Activated CD8-positive, alpha-beta T cell treated with anti-CD3 and anti-CD28 coated beads, Interleukin-2, amount 10 ng/mL, durations not matched to agents 7 days and 5 days (primary cell): ENCODE results near the gene DCDC1. TPM values are rescaled to one million over a fixed set of nuclear protein-coding genes. Genes with fewer than 3 reads are reported as not detected.

Source experiments
- ATAC-seq: fragments of 150-1000 bp; cut with Tn5 transposase; one replicate; pipeline ENCODE4 v1.10.0; 2021; ENCODE audit warnings: moderate library complexity
- CTCF ChIA-PET: fragments of 350-600 bp; sonication (Branson Sonifier 250); formaldehyde crosslinking; loops from one replicate; lab custom pipeline; 2021; ENCODE audit warnings: antibody characterized with exemption; lab: Charles Lee
- POLR2A ChIA-PET: fragments of 350-600 bp; sonication (Branson Sonifier 250); formaldehyde crosslinking; loops from one replicate; lab custom pipeline; 2021; ENCODE audit warnings: antibody characterized with exemption; lab: Charles Lee
- DNase-seq: peaks from one replicate; pipeline ENCODE4 v3.0.0-alpha.2; 2020
- H3K27ac Mint-ChIP-seq: one replicate; pipeline ENCODE4 v1.8.0; 2021; ENCODE audit warnings: mild to moderate bottlenecking, mixed read lengths
- H3K27me3 Mint-ChIP-seq: one replicate; pipeline ENCODE4 v1.8.0; 2021; ENCODE audit warnings: low read depth, mixed read lengths
- H3K36me3 Mint-ChIP-seq: one replicate; pipeline ENCODE4 v1.8.0; 2021; ENCODE audit warnings: low read depth, mixed read lengths
- H3K4me1 Mint-ChIP-seq: one replicate; pipeline ENCODE4 v1.8.0; 2021; ENCODE audit warnings: low read depth, mixed read lengths
- H3K4me3 Mint-ChIP-seq: one replicate; pipeline ENCODE4 v1.8.0; 2021; ENCODE audit warnings: mild to moderate bottlenecking, mixed read lengths
- H3K9me3 Mint-ChIP-seq: one replicate; pipeline ENCODE4 v1.8.0; 2022; ENCODE audit warnings: mixed read lengths; ENCODE audit not compliant: insufficient read depth
- total RNA-seq, 2 experiments: library from RNA; stranded (reverse); gene quantifications; one replicate each; pipeline ENCODE4 v1.2.3, GENCODE V29; 2021

Gene DCDC1
- total RNA-seq, 2 experiments from 2014 or later = not detected

DNA sequence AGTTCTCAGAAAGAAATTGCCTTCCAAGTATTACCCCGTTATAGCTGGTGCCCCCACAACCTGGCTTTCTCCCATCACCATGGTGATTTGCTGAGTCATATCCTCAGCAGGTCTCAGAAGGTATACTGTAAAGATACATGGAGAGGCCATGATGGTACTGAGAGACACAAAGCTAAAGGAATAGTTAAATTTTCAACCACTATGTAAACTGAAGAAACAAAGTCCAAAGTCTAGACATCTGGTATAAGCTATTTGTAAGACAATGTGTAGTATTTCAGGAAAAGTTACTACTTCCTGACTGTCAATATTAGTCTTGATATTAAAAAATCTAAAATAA is 377.1 kb downstream of the DCDC1 start:
- no peak overlapping the region for H3K4me3 Mint-ChIP-seq
- CTCF ChIA-PET = no interaction called here

DNA sequence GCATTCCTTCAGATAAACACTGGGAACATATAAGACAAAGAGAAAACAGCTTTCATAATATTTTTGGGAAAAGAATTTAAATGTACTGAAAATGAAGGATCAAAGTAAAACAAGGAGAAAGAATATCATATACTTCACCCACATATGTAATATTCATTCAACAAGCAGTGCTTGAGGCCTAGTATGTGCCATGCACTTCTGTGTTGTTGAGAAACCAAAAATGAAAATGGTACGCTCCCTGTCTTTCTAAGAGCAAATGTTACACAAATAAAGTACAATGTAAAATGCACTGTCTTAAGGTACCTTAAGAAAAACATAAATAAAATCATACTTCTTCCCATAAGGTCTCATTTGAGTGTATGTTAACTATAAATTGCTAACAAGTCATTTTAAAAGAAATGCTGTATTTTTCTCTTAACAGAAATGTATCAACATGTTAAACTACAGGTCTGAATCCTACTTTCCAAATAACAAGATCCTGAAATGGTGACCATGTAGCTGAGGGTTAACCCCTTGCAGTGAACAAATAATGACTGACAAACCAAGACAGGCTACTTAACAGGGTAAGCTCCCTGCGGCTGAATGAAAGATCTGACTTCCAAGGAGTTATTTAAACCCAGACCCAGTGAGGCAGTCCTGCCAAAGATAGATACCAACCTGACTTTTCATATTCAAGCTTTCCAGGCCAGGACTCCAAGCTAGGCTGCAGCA is 377.6 kb downstream of the DCDC1 start:
- H3K27me3 Mint-ChIP-seq = no peaks in the 10 kb centered on the region
- ATAC-seq = no peak
- H3K4me3 Mint-ChIP-seq = no peak overlapping the region
- no peaks in the 10 kb centered on the region for H3K9me3 Mint-ChIP-seq
- peaks cover 5% of the 10 kb centered on the region for H3K4me1 Mint-ChIP-seq
- no peak for DNase-seq
- no peak overlapping the region for H3K27ac Mint-ChIP-seq
- ChIA-PET POLR2A (no interaction called here), CTCF (interaction anchor here (0.6 kb wide), 1 partner anchor 1649 kb away, joined by 3 read pairs; no protein-coding TSS in a partner anchor)
- no peaks in the 10 kb centered on the region for H3K36me3 Mint-ChIP-seq

More for the DNA sequence above, 377.1 kb downstream of the DCDC1 start:
- Mint-ChIP-seq H3K4me1 (peaks cover 5% of the 10 kb centered on the region), H3K27ac (no peak overlapping the region), H3K36me3 (no peaks in the 10 kb centered on the region), H3K9me3 (no peaks in the 10 kb centered on the region), H3K27me3 (no peaks in the 10 kb centered on the region)
- ATAC-seq (no peak), DNase-seq (peak; percentile 22)
- POLR2A ChIA-PET = no interaction called here

GRCh38 chr11:30991376-30991775 is 378.2 kb downstream of the DCDC1 start:
- Mint-ChIP-seq H3K36me3 (no peaks in the 10 kb centered on the region), H3K4me3 (no peak overlapping the region), H3K4me1 (peaks cover 5% of the 10 kb centered on the region), H3K27me3 (no peaks in the 10 kb centered on the region), H3K27ac (no peak overlapping the region), H3K9me3 (no peaks in the 10 kb centered on the region)
- ChIA-PET POLR2A (no interaction called here), CTCF (interaction anchor here (0.6 kb wide), 1 partner anchor 1650 kb away, joined by 3 read pairs; no protein-coding TSS in a partner anchor)
- ATAC-seq (no peak), DNase-seq (no peak)

DNA sequence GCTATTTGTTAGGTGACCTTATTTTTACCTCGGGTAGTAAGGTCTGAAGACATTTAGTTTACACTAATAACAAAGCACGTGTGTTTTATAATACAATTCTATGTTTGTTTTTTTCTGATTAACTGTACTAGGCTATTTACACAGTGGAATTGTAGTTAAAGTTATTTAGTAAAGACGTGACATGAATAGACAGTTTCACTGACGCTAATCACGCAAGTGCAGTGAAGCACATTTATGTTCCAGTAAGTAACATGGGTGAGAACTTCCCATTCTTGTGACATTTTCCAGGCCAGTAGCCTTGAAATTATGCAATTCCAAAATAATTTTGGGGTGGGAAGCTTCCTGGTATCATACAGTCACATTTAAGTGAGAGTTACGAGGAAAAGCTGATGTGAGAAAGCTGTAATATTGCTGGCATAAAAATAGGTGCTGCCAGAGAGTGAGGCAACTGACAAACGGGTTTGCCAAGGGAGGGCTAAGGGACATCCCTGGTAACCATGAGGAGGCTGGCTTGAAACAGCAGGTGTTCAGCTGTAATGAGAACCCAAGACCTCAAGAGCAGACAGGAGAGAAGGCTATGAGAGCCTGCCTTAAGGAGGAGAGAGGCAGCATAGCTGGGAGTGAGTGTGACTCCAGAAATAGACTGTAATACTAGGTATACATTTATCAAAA is 378.8 kb downstream of the DCDC1 start:
- no peak for DNase-seq
- POLR2A ChIA-PET = no interaction called here

DNA sequence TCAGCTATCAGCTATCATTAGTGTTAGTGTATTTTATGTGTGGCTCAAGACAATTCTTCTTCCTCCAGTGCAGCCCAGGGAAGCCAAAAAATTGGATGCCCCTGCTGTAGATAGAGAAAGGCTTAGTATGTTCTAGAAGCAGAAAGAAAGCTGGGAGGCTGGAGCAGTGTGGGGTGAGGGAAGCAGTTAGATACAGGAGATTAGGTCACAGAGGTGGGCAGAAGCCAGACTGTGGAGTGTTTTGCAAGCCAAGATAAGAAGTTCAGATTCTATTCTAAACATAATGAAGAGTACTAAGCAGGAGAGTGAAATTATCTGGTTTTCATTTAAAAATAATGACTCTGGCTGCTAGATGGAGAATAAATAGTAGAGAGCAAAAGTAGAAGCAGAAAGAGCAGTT is 381.7 kb downstream of the DCDC1 start:
- ATAC-seq = no peak
- ChIA-PET CTCF (no interaction called here), POLR2A (no interaction called here)
- Mint-ChIP-seq H3K4me3 (no peak overlapping the region), H3K4me1 (peaks cover 5% of the 10 kb centered on the region), H3K27me3 (no peaks in the 10 kb centered on the region), H3K27ac (no peak overlapping the region), H3K36me3 (no peaks in the 10 kb centered on the region), H3K9me3 (no peaks in the 10 kb centered on the region)
- no peak for DNase-seq

More for the DNA sequence above, 378.8 kb downstream of the DCDC1 start:
- Mint-ChIP-seq H3K4me1 (peaks cover 5% of the 10 kb centered on the region), H3K36me3 (no peaks in the 10 kb centered on the region), H3K9me3 (no peaks in the 10 kb centered on the region), H3K4me3 (no peak overlapping the region), H3K27me3 (no peaks in the 10 kb centered on the region), H3K27ac (no peak overlapping the region)
- CTCF ChIA-PET = no interaction called here
- ATAC-seq = no peak

GRCh38 chr11:30985536-30985935 is 384.0 kb downstream of the DCDC1 start:
- no peak overlapping the region for H3K27ac Mint-ChIP-seq
- H3K4me1 Mint-ChIP-seq = no peaks in the 10 kb centered on the region
- POLR2A ChIA-PET = no interaction called here
- CTCF ChIA-PET = no interaction called here
- H3K4me3 Mint-ChIP-seq = no peak overlapping the region
- no peaks in the 10 kb centered on the region for H3K36me3 Mint-ChIP-seq
- H3K9me3 Mint-ChIP-seq = no peaks in the 10 kb centered on the region
- ATAC-seq (no peak), DNase-seq (no peak)
- H3K27me3 Mint-ChIP-seq = no peaks in the 10 kb centered on the region

GRCh38 chr11:30984827-30985226 is 384.7 kb downstream of the DCDC1 start:
- ChIA-PET POLR2A (no interaction called here), CTCF (no interaction called here)
- Mint-ChIP-seq H3K27me3 (no peaks in the 10 kb centered on the region), H3K4me3 (no peak overlapping the region), H3K9me3 (no peaks in the 10 kb centered on the region), H3K4me1 (no peaks in the 10 kb centered on the region), H3K36me3 (no peaks in the 10 kb centered on the region), H3K27ac (no peak overlapping the region)
- DNase-seq (no peak), ATAC-seq (no peak)

DNA sequence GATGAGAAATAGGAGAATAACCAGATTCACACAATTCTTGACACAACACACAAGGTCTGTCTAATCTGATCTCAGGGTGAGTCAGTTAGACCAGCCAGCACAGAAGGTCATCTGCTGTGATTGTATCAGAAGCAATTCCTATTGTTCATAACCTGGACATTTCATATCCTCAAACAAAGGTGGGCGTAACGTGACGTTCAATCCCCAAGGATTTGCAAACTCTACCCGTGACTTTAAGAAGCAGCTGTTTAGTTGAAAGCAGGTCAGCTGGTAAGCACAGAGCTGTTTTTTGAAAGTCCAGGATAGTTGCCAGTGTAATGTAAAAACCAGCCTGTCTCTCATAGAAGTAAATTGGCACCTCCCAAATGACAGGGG is 385.1 kb downstream of the DCDC1 start:
- ATAC-seq (no peak), DNase-seq (no peak)
- Mint-ChIP-seq H3K27me3 (no peaks in the 10 kb centered on the region), H3K9me3 (no peaks in the 10 kb centered on the region), H3K4me3 (no peak overlapping the region), H3K27ac (no peak overlapping the region), H3K4me1 (no peaks in the 10 kb centered on the region), H3K36me3 (no peaks in the 10 kb centered on the region)
- POLR2A ChIA-PET = no interaction called here
- CTCF ChIA-PET = no interaction called here

GRCh38 chr11:30983776-30984441 is 385.6 kb downstream of the DCDC1 start:
- Mint-ChIP-seq H3K9me3 (no peaks in the 10 kb centered on the region), H3K36me3 (no peaks in the 10 kb centered on the region), H3K27ac (no peak overlapping the region), H3K27me3 (no peaks in the 10 kb centered on the region), H3K4me3 (no peak overlapping the region), H3K4me1 (no peaks in the 10 kb centered on the region)
- ChIA-PET CTCF (no interaction called here), POLR2A (no interaction called here)
- ATAC-seq = no peak
- DNase-seq = no peak

DNA sequence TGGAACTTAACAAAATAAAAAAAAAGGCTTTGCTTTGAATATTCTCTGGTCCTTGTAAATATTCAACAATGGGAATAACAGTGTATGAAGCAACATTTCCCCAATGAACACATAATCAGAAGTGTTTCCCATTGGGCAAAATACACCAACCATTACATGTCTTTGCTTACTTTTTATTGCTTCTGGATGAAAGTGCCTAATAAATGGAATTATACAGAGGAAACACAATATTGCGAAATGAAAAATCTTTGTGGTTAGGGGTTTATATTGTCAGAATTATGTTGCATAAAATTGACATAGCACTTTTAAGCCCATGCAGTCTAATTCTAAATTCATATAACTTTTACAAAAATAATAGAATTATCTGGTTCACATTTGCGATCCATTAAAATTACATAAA is 386.4 kb downstream of the DCDC1 start:
- no peaks in the 10 kb centered on the region for H3K9me3 Mint-ChIP-seq
- H3K27ac Mint-ChIP-seq = no peak overlapping the region
- no peaks in the 10 kb centered on the region for H3K36me3 Mint-ChIP-seq
- no peaks in the 10 kb centered on the region for H3K27me3 Mint-ChIP-seq
- ChIA-PET POLR2A (no interaction called here), CTCF (no interaction called here)
- ATAC-seq (no peak), DNase-seq (no peak)
- no peaks in the 10 kb centered on the region for H3K4me1 Mint-ChIP-seq
- H3K4me3 Mint-ChIP-seq = no peak overlapping the region

GRCh38 chr11:30967579-30967978 is 402.0 kb downstream of the DCDC1 start:
- H3K36me3 Mint-ChIP-seq = no peaks in the 10 kb centered on the region

GRCh38 chr11:30960387-30960992 is 409.0 kb downstream of the DCDC1 start:
- no peaks in the 10 kb centered on the region for H3K27me3 Mint-ChIP-seq
- no peak for ATAC-seq

More at GRCh38 chr11:30967579-30967978, 402.0 kb downstream of the DCDC1 start:
- POLR2A ChIA-PET = no interaction called here
- ATAC-seq (no peak), DNase-seq (no peak)
- CTCF ChIA-PET = no interaction called here
- Mint-ChIP-seq H3K27ac (no peak overlapping the region), H3K9me3 (peaks cover 8% of the 10 kb centered on the region), H3K4me3 (no peak overlapping the region), H3K4me1 (no peaks in the 10 kb centered on the region), H3K27me3 (no peaks in the 10 kb centered on the region)

More at GRCh38 chr11:30960387-30960992, 409.0 kb downstream of the DCDC1 start:
- no peaks in the 10 kb centered on the region for H3K9me3 Mint-ChIP-seq
- DNase-seq = no peak
- ChIA-PET POLR2A (no interaction called here), CTCF (interaction anchor here (1.2 kb wide), 1 partner anchor 85 kb away, joined by 5 read pairs; no protein-coding TSS in a partner anchor)
- no peaks in the 10 kb centered on the region for H3K36me3 Mint-ChIP-seq
- H3K4me1 Mint-ChIP-seq = no peaks in the 10 kb centered on the region
- H3K27ac Mint-ChIP-seq = no peak overlapping the region
- no peak overlapping the region for H3K4me3 Mint-ChIP-seq
